Neural progenitor cell (in vitro differentiated cells): ENCODE measurements around the gene EI24. TPM values are rescaled to one million over a fixed set of nuclear protein-coding genes. Genes with fewer than 3 reads are reported as not detected.
A peak's percentile ranks its signal among the peaks of the same experiment; 100 is the strongest.
"Not testable (repeated sequence)": the region's sequence is repeated elsewhere in the genome, so short reads cannot be mapped to it uniquely, and the experiment has no call there.

Experiments
- DNase-seq: peaks from one replicate; pipeline ENCODE4 v3.0.0-alpha.2; 2016; ENCODE audit warnings: low spot score
- H2AFZ ChIP-seq: fragments of 200-600 bp; sonication (generic); replicated peaks from 2 replicates; pipeline ENCODE4 v1.6.1; 2016; ENCODE audit warnings: antibody characterized with exemption
- H3F3A ChIP-seq: fragments of 200-600 bp; sonication (generic); 2 replicates; pipeline ENCODE4 v1.6.1; 2016; ENCODE audit warnings: antibody characterized with exemption, low read depth
- H3K27ac ChIP-seq: fragments of 200-600 bp; sonication (generic); 2 replicates; pipeline ENCODE4 v1.5.1; 2016; ENCODE audit warnings: mild to moderate bottlenecking
- H3K27me3 ChIP-seq: fragments of 200-600 bp; sonication (generic); 2 replicates; pipeline ENCODE4 v1.6.1; 2016; ENCODE audit warnings: mild to moderate bottlenecking, moderate library complexity
- H3K36me3 ChIP-seq: fragments of 200-600 bp; sonication (generic); 2 replicates; pipeline ENCODE4 v1.5.1; 2016
- H3K4me1 ChIP-seq: fragments of 200-600 bp; sonication (generic); 2 replicates; pipeline ENCODE4 v1.6.1; 2016; ENCODE audit warnings: mixed run types
- H3K4me2 ChIP-seq: fragments of 200-600 bp; sonication (generic); 2 replicates; pipeline ENCODE4 v1.6.1; 2016
- H3K4me3 ChIP-seq: fragments of 200-600 bp; sonication (generic); 2 replicates; pipeline ENCODE4 v1.5.1; 2016
- H3K79me2 ChIP-seq: fragments of 200-600 bp; sonication (generic); 2 replicates; pipeline ENCODE4 v1.6.1; 2016; ENCODE audit warnings: low read depth
- H3K9ac ChIP-seq: fragments of 200-600 bp; sonication (generic); 2 replicates; pipeline ENCODE4 v1.6.1; 2016
- H3K9me3 ChIP-seq: fragments of 200-600 bp; sonication (generic); 2 replicates; pipeline ENCODE4 v1.5.1; 2016; ENCODE audit warnings: low read depth
- H4K20me1 ChIP-seq: fragments of 200-600 bp; sonication (generic); 2 replicates; pipeline ENCODE4 v1.6.1; 2016; ENCODE audit warnings: low read depth
- H3K27ac Mint-ChIP-seq: 3 replicates; pipeline ENCODE4 v1.8.0; 2021; ENCODE audit warnings: mixed read lengths
- H3K27me3 Mint-ChIP-seq: 2 replicates; pipeline ENCODE4 v1.8.0; 2022; ENCODE audit warnings: low read depth, mild to moderate bottlenecking, inconsistent platforms, moderate library complexity, mixed read lengths; ENCODE audit not compliant: insufficient read depth
- H3K36me3 Mint-ChIP-seq: 3 replicates; pipeline ENCODE4 v1.8.0; 2021; ENCODE audit warnings: mixed read lengths
- H3K4me1 Mint-ChIP-seq: 3 replicates; pipeline ENCODE4 v1.8.0; 2021; ENCODE audit warnings: mixed read lengths
- H3K4me3 Mint-ChIP-seq: 3 replicates; pipeline ENCODE4 v1.8.0; 2021; ENCODE audit warnings: mild to moderate bottlenecking, moderate library complexity, mixed read lengths
- H3K9me3 Mint-ChIP-seq: 3 replicates; pipeline ENCODE4 v1.8.0; 2020; ENCODE audit warnings: mixed read lengths
- EZH2 ChIP-seq: fragments of 200-600 bp; sonication (generic); IDR thresholded peaks from 2 replicates; pipeline ENCODE4 v1.6.1; 2017; ENCODE audit warnings: antibody characterized with exemption, mild to moderate bottlenecking, moderate library complexity
- EZH2phosphoT487 ChIP-seq: fragments of 200-600 bp; sonication (generic); IDR thresholded peaks from 2 replicates; pipeline ENCODE4 v1.6.1; 2017; ENCODE audit warnings: antibody characterized with exemption
- total RNA-seq: library from RNA; depleted of rRNA; stranded (reverse); fragments of >200 nt; gene quantifications from 2 replicates; pipeline ENCODE4 v1.2.3, GENCODE V29; 2015; ENCODE audit warnings: low replicate concordance
- TF ChIP-seq, protein P1 (sequence below): fragments of 200-600 bp; sonication (generic); IDR thresholded peaks from 2 replicates; pipeline ENCODE4 v1.5.1; 2017; ENCODE audit warnings: antibody characterized with exemption, mild to moderate bottlenecking

The EI24 gene
- total RNA-seq, 1 donor from 2014 or later, result 99.8 TPM

GRCh38 chr11:125569915-125570621 is 791 bp downstream of the EI24 start:
- no peak overlapping the region for H3K27ac Mint-ChIP-seq
- H3K4me1 Mint-ChIP-seq, result peaks cover 16% of the 10 kb centered on the region
- Histone ChIP-seq H3K4me3 (peak overlapping the region; percentile 80), H3K27ac (no peak overlapping the region), H3K9me3 (no peaks in the 10 kb centered on the region), H3F3A (no peaks in the 10 kb centered on the region), H3K79me2 (peaks cover 34% of the 10 kb centered on the region), H3K4me2 (peak overlapping the region; percentile 90), H3K9ac (peak overlapping the region; percentile 84), H3K36me3 (no peaks in the 10 kb centered on the region), H2AFZ (peak overlapping the region; percentile 82), H3K27me3 (no peaks in the 10 kb centered on the region), H3K4me1 (peaks cover 9% of the 10 kb centered on the region), H4K20me1 (peaks cover 10% of the 10 kb centered on the region)
- peak overlapping the region; percentile 90 for H3K4me3 Mint-ChIP-seq
- TF ChIP-seq EZH2, result no peak
- TF ChIP-seq, protein P1, sequence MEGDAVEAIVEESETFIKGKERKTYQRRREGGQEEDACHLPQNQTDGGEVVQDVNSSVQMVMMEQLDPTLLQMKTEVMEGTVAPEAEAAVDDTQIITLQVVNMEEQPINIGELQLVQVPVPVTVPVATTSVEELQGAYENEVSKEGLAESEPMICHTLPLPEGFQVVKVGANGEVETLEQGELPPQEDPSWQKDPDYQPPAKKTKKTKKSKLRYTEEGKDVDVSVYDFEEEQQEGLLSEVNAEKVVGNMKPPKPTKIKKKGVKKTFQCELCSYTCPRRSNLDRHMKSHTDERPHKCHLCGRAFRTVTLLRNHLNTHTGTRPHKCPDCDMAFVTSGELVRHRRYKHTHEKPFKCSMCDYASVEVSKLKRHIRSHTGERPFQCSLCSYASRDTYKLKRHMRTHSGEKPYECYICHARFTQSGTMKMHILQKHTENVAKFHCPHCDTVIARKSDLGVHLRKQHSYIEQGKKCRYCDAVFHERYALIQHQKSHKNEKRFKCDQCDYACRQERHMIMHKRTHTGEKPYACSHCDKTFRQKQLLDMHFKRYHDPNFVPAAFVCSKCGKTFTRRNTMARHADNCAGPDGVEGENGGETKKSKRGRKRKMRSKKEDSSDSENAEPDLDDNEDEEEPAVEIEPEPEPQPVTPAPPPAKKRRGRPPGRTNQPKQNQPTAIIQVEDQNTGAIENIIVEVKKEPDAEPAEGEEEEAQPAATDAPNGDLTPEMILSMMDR, result no peak
- TF ChIP-seq EZH2phosphoT487, result no peak
- peaks cover 9% of the 10 kb centered on the region for H3K36me3 Mint-ChIP-seq
- peaks cover 4% of the 10 kb centered on the region for H3K9me3 Mint-ChIP-seq
- peak; percentile 12 for DNase-seq
- peaks cover 2% of the 10 kb centered on the region for H3K27me3 Mint-ChIP-seq

DNA sequence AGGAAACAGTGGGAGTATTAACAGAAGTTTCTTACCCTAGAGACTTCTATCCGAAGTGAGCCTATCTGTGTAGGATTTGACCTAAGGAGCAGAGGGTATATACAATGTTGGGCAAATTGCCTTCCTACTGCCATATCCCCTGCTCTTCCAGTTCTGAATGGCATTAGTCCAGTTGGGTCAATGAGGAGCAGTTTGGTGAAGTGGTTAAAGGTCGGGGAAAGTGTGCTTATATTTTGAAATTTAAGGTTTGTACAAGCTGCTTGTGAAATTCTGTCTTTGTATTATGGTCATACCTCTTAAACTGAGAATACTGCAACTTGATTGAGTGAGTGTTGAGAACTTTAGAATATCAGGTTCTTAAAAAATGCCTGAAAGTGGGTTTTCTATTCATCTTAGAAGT is 1.7 kb downstream of the EI24 start:
- TF ChIP-seq EZH2phosphoT487 (no peak), EZH2 (no peak)
- TF ChIP-seq, protein P1, result no peak
- peaks cover 34% of the 10 kb centered on the region for H3K79me2 ChIP-seq
- no peak overlapping the region for H3K9ac ChIP-seq
- no peaks in the 10 kb centered on the region for H3K9me3 ChIP-seq
- peaks cover 9% of the 10 kb centered on the region for H3K4me1 ChIP-seq
- DNase-seq, result no peak
- no peaks in the 10 kb centered on the region for H3K27me3 ChIP-seq
- no peak overlapping the region for H3K27ac ChIP-seq
- peaks cover 10% of the 10 kb centered on the region for H4K20me1 ChIP-seq
- Mint-ChIP-seq H3K4me3 (peak overlapping the region; percentile 90), H3K36me3 (peaks cover 9% of the 10 kb centered on the region), H3K4me1 (peaks cover 16% of the 10 kb centered on the region), H3K27me3 (peaks cover 2% of the 10 kb centered on the region), H3K27ac (no peak overlapping the region), H3K9me3 (peaks cover 4% of the 10 kb centered on the region)
- peak overlapping the region; percentile 90 for H3K4me2 ChIP-seq
- H3K4me3 ChIP-seq, result peak overlapping the region; percentile 80
- H3K36me3 ChIP-seq, result peaks cover 3% of the 10 kb centered on the region
- H2AFZ ChIP-seq, result no peak overlapping the region
- H3F3A ChIP-seq, result no peaks in the 10 kb centered on the region

DNA sequence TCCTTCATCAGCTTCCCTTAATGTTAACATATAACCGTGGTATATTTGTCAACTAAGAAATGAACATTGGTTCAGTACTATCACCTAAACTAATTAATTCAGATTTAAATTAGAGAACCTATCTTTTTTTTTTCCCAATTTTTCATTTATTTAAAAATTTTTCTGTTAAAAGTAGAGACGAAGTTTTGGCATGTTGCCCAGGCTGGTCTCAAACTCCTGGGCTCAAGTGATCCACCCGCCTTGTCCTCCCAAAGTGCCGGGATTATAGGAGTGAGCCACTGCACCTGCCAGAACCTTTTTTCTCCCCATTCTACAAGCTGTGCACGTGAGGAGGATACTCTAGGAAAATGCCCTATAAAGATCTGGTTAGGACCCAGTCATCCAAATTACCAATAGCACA is 3.6 kb downstream of the EI24 start:
- DNase-seq, result no peak
- Histone ChIP-seq H3K79me2 (peaks cover 34% of the 10 kb centered on the region), H3K9me3 (no peaks in the 10 kb centered on the region), H3F3A (no peaks in the 10 kb centered on the region), H3K4me3 (no peak overlapping the region), H3K4me2 (no peak overlapping the region), H3K27me3 (no peaks in the 10 kb centered on the region), H3K9ac (no peak overlapping the region), H2AFZ (no peak overlapping the region), H3K27ac (no peak overlapping the region), H3K4me1 (peaks cover 9% of the 10 kb centered on the region), H4K20me1 (peaks cover 10% of the 10 kb centered on the region), H3K36me3 (peaks cover 3% of the 10 kb centered on the region)
- Mint-ChIP-seq H3K36me3 (peaks cover 20% of the 10 kb centered on the region), H3K4me1 (peaks cover 16% of the 10 kb centered on the region), H3K27me3 (peaks cover 2% of the 10 kb centered on the region), H3K4me3 (no peak overlapping the region), H3K27ac (no peak overlapping the region), H3K9me3 (no peaks in the 10 kb centered on the region)
- TF ChIP-seq, protein P1, result no peak
- no peak for TF ChIP-seq EZH2phosphoT487
- no peak for TF ChIP-seq EZH2

DNA sequence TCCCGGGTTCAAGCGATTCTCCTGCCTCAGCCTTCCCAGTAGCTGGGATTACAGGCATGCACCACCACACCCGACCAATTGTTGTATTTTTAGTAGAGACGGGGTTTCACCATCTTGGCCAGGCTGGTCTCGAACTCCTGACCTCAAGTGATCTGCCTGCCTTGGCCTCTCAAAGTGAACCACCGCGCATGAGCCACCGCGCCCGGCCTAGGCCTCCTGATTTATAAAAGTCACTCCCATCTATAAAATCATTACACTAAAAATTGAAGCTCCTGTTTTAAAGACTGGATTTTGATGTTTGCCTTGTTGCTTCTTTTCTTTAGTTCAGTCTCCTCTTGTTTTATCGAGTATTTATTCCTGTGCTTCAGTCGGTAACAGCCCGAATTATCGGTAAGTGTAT is 7.9 kb downstream of the EI24 start:
- not testable (repeated sequence) for H3K4me1 Mint-ChIP-seq, H3K36me3 ChIP-seq, H3K9me3 Mint-ChIP-seq, H3K9ac ChIP-seq, H3K27me3 ChIP-seq, H3K27ac Mint-ChIP-seq, H3K4me3 ChIP-seq, H3K27me3 Mint-ChIP-seq, H2AFZ ChIP-seq, H3K4me3 Mint-ChIP-seq, H3F3A ChIP-seq, H4K20me1 ChIP-seq, H3K27ac ChIP-seq, DNase-seq, H3K9me3 ChIP-seq, H3K4me1 ChIP-seq, H3K79me2 ChIP-seq, H3K4me2 ChIP-seq
- H3K36me3 Mint-ChIP-seq, result peaks cover 30% of the 10 kb centered on the region
